Measurements from ENCODE around the gene FUBP1. TPM values are rescaled to one million over a fixed set of nuclear protein-coding genes. Genes with fewer than 3 reads are reported as not detected.
"Not testable (repeated sequence)": the region's sequence is repeated elsewhere in the genome, so short reads cannot be mapped to it uniquely, and the experiment has no call there.

FUBP1 gene
- total RNA-seq, 2 experiments from 2014 or later = 242 to 255 TPM

- peak overlapping the region; percentile 45 for H3K27ac Mint-ChIP-seq
- peaks cover 4% of the 10 kb centered on the region for H3K27me3 Mint-ChIP-seq
- peaks cover 26% of the 10 kb centered on the region for H3K4me1 Mint-ChIP-seq
- peaks cover 2% of the 10 kb centered on the region for H3K9me3 Mint-ChIP-seq
- H3K4me3 Mint-ChIP-seq = no peak overlapping the region
- peaks cover 4% of the 10 kb centered on the region for H3K36me3 Mint-ChIP-seq
- no peak for DNase-seq
Measured at GRCh38 chr1:78003070-78003746, 24.3 kb upstream of the FUBP1 start.

- not testable (repeated sequence) for DNase-seq, H3K27me3 Mint-ChIP-seq, H3K4me3 Mint-ChIP-seq, H3K27ac Mint-ChIP-seq, H3K9me3 Mint-ChIP-seq
- H3K36me3 Mint-ChIP-seq = peaks cover 10% of the 10 kb centered on the region
- H3K4me1 Mint-ChIP-seq = peaks cover 20% of the 10 kb centered on the region
Measured at GRCh38 chr1:78000536-78000935, 21.7 kb upstream of the FUBP1 start.

GRCh38 chr1:77996734-77997133 lies 17.9 kb upstream of the FUBP1 start:
- Mint-ChIP-seq H3K9me3 (no peaks in the 10 kb centered on the region), H3K27ac (no peak overlapping the region), H3K4me3 (no peak overlapping the region), H3K4me1 (no peaks in the 10 kb centered on the region), H3K27me3 (no peaks in the 10 kb centered on the region), H3K36me3 (peaks cover 15% of the 10 kb centered on the region)
- DNase-seq = no peak

- H3K36me3 Mint-ChIP-seq = peaks cover 25% of the 10 kb centered on the region
- no peak for DNase-seq
- H3K27me3 Mint-ChIP-seq = no peaks in the 10 kb centered on the region
- H3K9me3 Mint-ChIP-seq = no peaks in the 10 kb centered on the region
- H3K4me1 Mint-ChIP-seq = peaks cover 13% of the 10 kb centered on the region
- no peak overlapping the region for H3K27ac Mint-ChIP-seq
- no peak overlapping the region for H3K4me3 Mint-ChIP-seq
Measured at GRCh38 chr1:77994117-77994705, 15.3 kb upstream of the FUBP1 start.

GRCh38 chr1:77991638-77992037 lies 12.8 kb upstream of the FUBP1 start:
- no peak overlapping the region for H3K4me3 Mint-ChIP-seq
- peaks cover 20% of the 10 kb centered on the region for H3K36me3 Mint-ChIP-seq
- no peaks in the 10 kb centered on the region for H3K27me3 Mint-ChIP-seq
- H3K27ac Mint-ChIP-seq = no peak overlapping the region
- peaks cover 26% of the 10 kb centered on the region for H3K4me1 Mint-ChIP-seq
- no peaks in the 10 kb centered on the region for H3K9me3 Mint-ChIP-seq
- no peak for DNase-seq

GRCh38 chr1:77990629-77991204 lies 11.8 kb upstream of the FUBP1 start:
- peaks cover 31% of the 10 kb centered on the region for H3K4me1 Mint-ChIP-seq
- peaks cover 22% of the 10 kb centered on the region for H3K36me3 Mint-ChIP-seq
- H3K9me3 Mint-ChIP-seq = no peaks in the 10 kb centered on the region
- H3K27me3 Mint-ChIP-seq = no peaks in the 10 kb centered on the region
- H3K27ac Mint-ChIP-seq = no peak overlapping the region
- no peak overlapping the region for H3K4me3 Mint-ChIP-seq
- no peak for DNase-seq

- H3K27ac Mint-ChIP-seq = no peak overlapping the region
- peaks cover 34% of the 10 kb centered on the region for H3K4me1 Mint-ChIP-seq
- DNase-seq = no peak
- H3K9me3 Mint-ChIP-seq = no peaks in the 10 kb centered on the region
- H3K36me3 Mint-ChIP-seq = peaks cover 24% of the 10 kb centered on the region
- no peaks in the 10 kb centered on the region for H3K27me3 Mint-ChIP-seq
- no peak overlapping the region for H3K4me3 Mint-ChIP-seq
Measured at GRCh38 chr1:77989744-77990143, 10.9 kb upstream of the FUBP1 start.

- no peaks in the 10 kb centered on the region for H3K9me3 Mint-ChIP-seq
- DNase-seq = no peak
- no peaks in the 10 kb centered on the region for H3K27me3 Mint-ChIP-seq
- peaks cover 26% of the 10 kb centered on the region for H3K36me3 Mint-ChIP-seq
- H3K4me1 Mint-ChIP-seq = peaks cover 45% of the 10 kb centered on the region
- H3K27ac Mint-ChIP-seq = no peak overlapping the region
- no peak overlapping the region for H3K4me3 Mint-ChIP-seq
Measured at GRCh38 chr1:77987919-77988318, 9.0 kb upstream of the FUBP1 start.

GRCh38 chr1:77986810-77987209 lies 7.9 kb upstream of the FUBP1 start:
- Mint-ChIP-seq H3K36me3 (peaks cover 28% of the 10 kb centered on the region), H3K4me3 (no peak overlapping the region), H3K27ac (no peak overlapping the region), H3K27me3 (no peaks in the 10 kb centered on the region), H3K4me1 (peaks cover 45% of the 10 kb centered on the region), H3K9me3 (no peaks in the 10 kb centered on the region)
- no peak for DNase-seq

- no peaks in the 10 kb centered on the region for H3K27me3 Mint-ChIP-seq
- no peak overlapping the region for H3K4me3 Mint-ChIP-seq
- H3K27ac Mint-ChIP-seq = no peak overlapping the region
- DNase-seq = no peak
- H3K36me3 Mint-ChIP-seq = peaks cover 33% of the 10 kb centered on the region
- no peaks in the 10 kb centered on the region for H3K9me3 Mint-ChIP-seq
- peaks cover 42% of the 10 kb centered on the region for H3K4me1 Mint-ChIP-seq
Measured at GRCh38 chr1:77984629-77985028, 5.8 kb upstream of the FUBP1 start.

GRCh38 chr1:77983997-77984355 lies 5.1 kb upstream of the FUBP1 start:
- Mint-ChIP-seq H3K9me3 (no peaks in the 10 kb centered on the region), H3K27ac (peak overlapping the region; percentile 53), H3K4me3 (no peak overlapping the region), H3K27me3 (no peaks in the 10 kb centered on the region), H3K36me3 (peaks cover 29% of the 10 kb centered on the region), H3K4me1 (peaks cover 41% of the 10 kb centered on the region)
- no peak for DNase-seq

GRCh38 chr1:77983352-77983996 lies 4.6 kb upstream of the FUBP1 start:
- not testable (repeated sequence) for H3K9me3 Mint-ChIP-seq, H3K4me3 Mint-ChIP-seq
- H3K4me1 Mint-ChIP-seq = peaks cover 40% of the 10 kb centered on the region

GRCh38 chr1:77978293-77978968 lies 441 bp downstream of the FUBP1 start:
- H3K4me1 Mint-ChIP-seq = peaks cover 33% of the 10 kb centered on the region
- H3K27ac Mint-ChIP-seq = no peak overlapping the region
- H3K36me3 Mint-ChIP-seq = peaks cover 38% of the 10 kb centered on the region
- H3K4me3 Mint-ChIP-seq = no peak overlapping the region
- peak; percentile 80 for DNase-seq
- peaks cover 2% of the 10 kb centered on the region for H3K9me3 Mint-ChIP-seq
- H3K27me3 Mint-ChIP-seq = no peaks in the 10 kb centered on the region

More at GRCh38 chr1:77983352-77983996, 4.6 kb upstream of the FUBP1 start:
- not testable (repeated sequence) for DNase-seq, H3K27ac Mint-ChIP-seq, H3K27me3 Mint-ChIP-seq
- peaks cover 29% of the 10 kb centered on the region for H3K36me3 Mint-ChIP-seq

GRCh38 chr1:77977989-77978292 lies 931 bp downstream of the FUBP1 start:
- no peaks in the 10 kb centered on the region for H3K27me3 Mint-ChIP-seq
- H3K9me3 Mint-ChIP-seq = peaks cover 2% of the 10 kb centered on the region

GRCh38 chr1:77976433-77977076 lies 2.3 kb downstream of the FUBP1 start:
- Mint-ChIP-seq H3K27me3 (no peaks in the 10 kb centered on the region), H3K36me3 (peaks cover 49% of the 10 kb centered on the region), H3K27ac (no peak overlapping the region), H3K4me3 (no peak overlapping the region), H3K9me3 (peaks cover 2% of the 10 kb centered on the region), H3K4me1 (peaks cover 43% of the 10 kb centered on the region)
- no peak for DNase-seq

More at GRCh38 chr1:77977989-77978292, 931 bp downstream of the FUBP1 start:
- Mint-ChIP-seq H3K36me3 (peaks cover 41% of the 10 kb centered on the region), H3K4me3 (no peak overlapping the region), H3K27ac (no peak overlapping the region), H3K4me1 (peaks cover 34% of the 10 kb centered on the region)
- no peak for DNase-seq
